H1 (cell line): ENCODE measurements around the gene GAS7. TPM values are rescaled to one million over a fixed set of nuclear protein-coding genes. Genes with fewer than 3 reads are reported as not detected.
A peak's percentile ranks its signal among the peaks of the same experiment; 100 is the strongest.

Experiments used
- CTCF ChIA-PET: fragments of 300-600 bp; sonication (Branson Sonifier 250); formaldehyde crosslinking; loops from one replicate; lab custom pipeline; 2021; ENCODE audit not compliant: partially characterized antibody; lab: Charles Lee
- POLR2A ChIA-PET: fragments of 300-600 bp; sonication (Branson Sonifier 250); formaldehyde crosslinking; loops from one replicate; lab custom pipeline; 2021; ENCODE audit warnings: inconsistent platforms; ENCODE audit not compliant: partially characterized antibody; lab: Charles Lee
- DNase-seq, 2 experiments: peaks; one replicate each; pipeline versions ENCODE4 v3.0.0 to v3.0.0-alpha.2; 2010 to 2022; ENCODE audit warnings: low spot score in 2 of 2, low read depth in 1 of 2, mixed read lengths in 1 of 2
- FAIRE-seq: peaks from 2 replicates; lab custom pipeline; 2011; peaks lifted over from hg19 to GRCh38; lab: Jason Lieb, UNC
- H2AFZ ChIP-seq: 2 replicates; pipeline ENCODE4 v1.8.1; 2012; ENCODE audit warnings: low read length, inconsistent platforms
- H2AK5ac ChIP-seq: 2 replicates; pipeline ENCODE4 v1.6.1; 2013; ENCODE audit warnings: low read depth, low read length
- H2BK120ac ChIP-seq: replicated peaks from 2 replicates; pipeline ENCODE3; 2013; ENCODE audit warnings: low read depth, low read length, inconsistent platforms
- H2BK12ac ChIP-seq: 2 replicates; pipeline ENCODE4 v1.6.1; 2013; ENCODE audit warnings: low read depth, low read length
- H2BK15ac ChIP-seq: 2 replicates; pipeline ENCODE4 v1.6.1; 2013; ENCODE audit warnings: low read length
- H2BK20ac ChIP-seq: 2 replicates; pipeline ENCODE4 v1.6.1; 2013; ENCODE audit warnings: low read length
- H2BK5ac ChIP-seq: 2 replicates; pipeline ENCODE4 v1.6.1; 2013; ENCODE audit warnings: low read depth, low read length
- H3K14ac ChIP-seq: 2 replicates; pipeline ENCODE4 v1.6.1; 2013; ENCODE audit warnings: inconsistent platforms; ENCODE audit not compliant: insufficient read length
- H3K18ac ChIP-seq: 2 replicates; pipeline ENCODE4 v1.6.1; 2013; ENCODE audit warnings: low read length; ENCODE audit errors: extremely low read depth
- H3K23ac ChIP-seq: 2 replicates; pipeline ENCODE4 v1.6.1; 2013; ENCODE audit warnings: inconsistent platforms; ENCODE audit not compliant: insufficient read length
- H3K23me2 ChIP-seq: 2 replicates; pipeline ENCODE4 v1.6.1; 2013; ENCODE audit warnings: low read depth, low read length
- H3K27ac ChIP-seq: 2 replicates; pipeline ENCODE4 v1.6.1; 2011; ENCODE audit warnings: low read depth, low read length, inconsistent platforms
- H3K27me3 ChIP-seq, 4 experiments: replicated peaks in 1 of 4; 1 replicate in 1 of 4; 2 replicates in 3 of 4; pipeline versions ENCODE4 v1.6.1 to v1.8.1; 2011 to 2013; ENCODE audit warnings: low read length in 3 of 4, mild to moderate bottlenecking in 3 of 4, inconsistent platforms in 2 of 4, mixed read lengths in 2 of 4, moderate library complexity in 1 of 4; ENCODE audit not compliant: control insufficient read depth in 3 of 4, insufficient read depth in 3 of 4; ENCODE audit errors: extremely low read depth in 1 of 4
- H3K36me3 ChIP-seq, 4 experiments: 2 replicates each; pipeline versions ENCODE4 v1.6.1 to v1.8.1; 2011 to 2013; ENCODE audit warnings: mild to moderate bottlenecking in 4 of 4, low read length in 3 of 4, moderate library complexity in 2 of 4, control low read depth in 1 of 4, inconsistent platforms in 1 of 4; ENCODE audit not compliant: insufficient read depth in 4 of 4, control insufficient read depth in 2 of 4
- H3K4ac ChIP-seq: replicated peaks from 2 replicates; pipeline ENCODE3; 2013; ENCODE audit warnings: low read length, low read depth, mixed read lengths, inconsistent platforms; ENCODE audit not compliant: insufficient read length
- H3K4me1 ChIP-seq, 4 experiments: replicated peaks in 1 of 4; 1 replicate in 1 of 4; 2 replicates in 3 of 4; pipeline versions ENCODE4 v1.6.1 to v1.8.1; 2011 to 2013; ENCODE audit warnings: low read length in 3 of 4, inconsistent platforms in 2 of 4, mixed read lengths in 1 of 4; ENCODE audit not compliant: insufficient read depth in 4 of 4, control insufficient read depth in 3 of 4
- H3K4me2 ChIP-seq, 2 experiments: 2 replicates each; pipeline versions ENCODE4 v1.6.1 to v1.8.1; 2011 to 2013; ENCODE audit warnings: low read depth in 2 of 2, low read length in 2 of 2, control low read depth in 1 of 2, inconsistent platforms in 1 of 2, mild to moderate bottlenecking in 1 of 2; ENCODE audit not compliant: insufficient read depth in 1 of 2
- H3K4me3 ChIP-seq, 4 experiments: fragments of 200-600, 300-600 bp in 1 of 4; sonication (generic), shearing (Covaris generic), sonication (Bioruptor Twin) in 1 of 4; 2 replicates each; pipeline versions ENCODE4 v1.5.1 to v1.8.1; 2011 to 2016; ENCODE audit warnings: low read length in 4 of 4, low read depth in 3 of 4, control low read depth in 2 of 4, inconsistent platforms in 2 of 4, mild to moderate bottlenecking in 2 of 4, mixed read lengths in 1 of 4, moderate library complexity in 1 of 4; ENCODE audit not compliant: insufficient read depth in 2 of 4; ENCODE audit errors: extremely low read depth in 1 of 4
- H3K56ac ChIP-seq: replicated peaks from 2 replicates; pipeline ENCODE3; 2013; ENCODE audit warnings: low read depth, mild to moderate bottlenecking, mixed read lengths, low read length, inconsistent platforms; ENCODE audit not compliant: insufficient read length
- H3K79me1 ChIP-seq: 2 replicates; pipeline ENCODE4 v1.6.1; 2013; ENCODE audit warnings: low read depth, low read length, control low read depth
- H3K79me2 ChIP-seq, 2 experiments: 2 replicates each; pipeline versions ENCODE4 v1.6.1 to v1.8.1; 2012 to 2013; ENCODE audit warnings: low read length in 2 of 2, mild to moderate bottlenecking in 2 of 2, inconsistent platforms in 1 of 2; ENCODE audit not compliant: insufficient read depth in 2 of 2, control insufficient read depth in 1 of 2
- H3K9ac ChIP-seq, 4 experiments: replicated peaks in 1 of 4; 1 replicate in 1 of 4; 2 replicates in 3 of 4; pipeline versions ENCODE4 v1.6.1 to v1.8.1; 2011 to 2013; ENCODE audit warnings: low read depth in 3 of 4, low read length in 3 of 4, control low read depth in 2 of 4, mild to moderate bottlenecking in 2 of 4, moderate library complexity in 2 of 4, inconsistent platforms in 1 of 4; ENCODE audit errors: extremely low read depth in 1 of 4
- H3K9me3 ChIP-seq, 2 experiments: 2 replicates each; pipeline versions ENCODE4 v1.6.1 to v1.8.1; 2012 to 2013; ENCODE audit warnings: mild to moderate bottlenecking in 2 of 2, moderate library complexity in 2 of 2, control low read depth in 1 of 2, inconsistent platforms in 1 of 2, low read depth in 1 of 2, low read length in 1 of 2, mixed read lengths in 1 of 2; ENCODE audit not compliant: insufficient read depth in 2 of 2
- H4K20me1 ChIP-seq, 2 experiments: replicated peaks in 1 of 2; 2 replicates each; pipeline versions ENCODE3 to v1.8.1; 2011 to 2013; ENCODE audit warnings: inconsistent platforms in 2 of 2, low read length in 2 of 2, mild to moderate bottlenecking in 1 of 2; ENCODE audit not compliant: insufficient read depth in 2 of 2, control insufficient read depth in 1 of 2
- H4K5ac ChIP-seq: 2 replicates; pipeline ENCODE4 v1.6.1; 2013; ENCODE audit warnings: low read length, low read depth, mixed read lengths, inconsistent platforms; ENCODE audit not compliant: insufficient read length
- H4K8ac ChIP-seq: 2 replicates; pipeline ENCODE4 v1.8.0; 2013; ENCODE audit warnings: mild to moderate bottlenecking, moderate library complexity, low read length, inconsistent platforms; ENCODE audit not compliant: insufficient read depth; ENCODE audit errors: extremely low read depth
- H4K91ac ChIP-seq: replicated peaks from 2 replicates; pipeline ENCODE3; 2013; ENCODE audit warnings: low read length, mixed read lengths, inconsistent platforms; ENCODE audit not compliant: insufficient read length
- ATF3 ChIP-seq: IDR thresholded peaks from 2 replicates; pipeline ENCODE4 v1.6.1; 2011; ENCODE audit warnings: low read depth, mild to moderate bottlenecking, low read length; ENCODE audit not compliant: insufficient read depth
- BACH1 ChIP-seq: IDR thresholded peaks from 2 replicates; pipeline ENCODE4 v1.6.1; 2012; ENCODE audit warnings: low read length, improper control_type of control experiment
- CHD2 ChIP-seq: IDR thresholded peaks from 2 replicates; pipeline ENCODE4 v1.6.1; 2012; ENCODE audit warnings: low read length, improper control_type of control experiment
- E2F6 ChIP-seq: IDR thresholded peaks from 2 replicates; pipeline ENCODE4 v1.6.1; 2012; ENCODE audit warnings: inconsistent platforms
- GABPA ChIP-seq: IDR thresholded peaks from 2 replicates; pipeline ENCODE4 v1.6.1; 2011; ENCODE audit warnings: mild to moderate bottlenecking, low read length, moderate library complexity, borderline replicate concordance; ENCODE audit not compliant: insufficient read depth
- GTF2F1 ChIP-seq: IDR thresholded peaks from 2 replicates; pipeline ENCODE4 v1.6.1; 2012; ENCODE audit warnings: low read depth, low read length, improper control_type of control experiment, borderline replicate concordance
- NANOG ChIP-seq: IDR thresholded peaks from 2 replicates; pipeline ENCODE4 v1.6.1; 2011; ENCODE audit warnings: low read length, low read depth, mild to moderate bottlenecking, inconsistent platforms; ENCODE audit not compliant: insufficient read depth, poor library complexity, severe bottlenecking
- RNF2 ChIP-seq: fragments of 200-900, 300-1000 bp; sonication (generic); IDR thresholded peaks from 2 replicates; pipeline ENCODE4 v1.7.1; 2016; ENCODE audit warnings: borderline replicate concordance, low read depth, mild to moderate bottlenecking, antibody characterized with exemption, low read length; ENCODE audit not compliant: poor library complexity, severe bottlenecking; ENCODE audit errors: missing control alignments
- RXRA ChIP-seq: IDR thresholded peaks from 2 replicates; pipeline ENCODE4 v1.6.1; 2011; ENCODE audit warnings: low read depth, mild to moderate bottlenecking, low read length, moderate library complexity; ENCODE audit not compliant: insufficient read depth
- SP1 ChIP-seq: IDR thresholded peaks from 2 replicates; pipeline ENCODE4 v1.6.1; 2011; ENCODE audit warnings: low read depth, low read length
- TAF1 ChIP-seq: IDR thresholded peaks from 2 replicates; pipeline ENCODE4 v1.6.1; 2011; ENCODE audit warnings: mild to moderate bottlenecking, low read depth, low read length
- TBP ChIP-seq: IDR thresholded peaks from 2 replicates; pipeline ENCODE4 v1.6.1; 2011; ENCODE audit warnings: low read depth, low read length, improper control_type of control experiment
- TCF12 ChIP-seq: IDR thresholded peaks from 2 replicates; pipeline ENCODE4 v1.6.1; 2011; ENCODE audit warnings: low read depth, mild to moderate bottlenecking, low read length
- WGBS, 2 experiments: shearing (Covaris generic) in 1 of 2; methylation state at CpG; one replicate each; pipeline versions ENCODE4 v1.1.6 to v1.1.7; 2013 to 2015; ENCODE audit warnings: low lambda C conversion rate in 2 of 2, mixed read lengths in 2 of 2, inconsistent platforms in 1 of 2, low coverage in 1 of 2, missing lambda C conversion rate in 1 of 2; ENCODE audit not compliant: insufficient replicate concordance in 2 of 2, insufficient coverage in 1 of 2, insufficient read length in 1 of 2; ENCODE audit errors: extremely low coverage in 1 of 2, missing lambda C conversion rate in 1 of 2; 5-methylcytosine and 5-hydroxymethylcytosine counted together
- polyA plus RNA-seq, 7 experiments: library from polyadenylated mRNA; depleted of rRNA in 3 of 7; stranded (reverse) in 5 of 7; unstranded in 2 of 7; fragments of >200 nt in 5 of 7; fragments of 200-250 nt in 2 of 7; gene quantifications; 1 replicate in 5 of 7; 2 replicates in 1 of 7; 4 replicates in 1 of 7; pipeline versions ENCODE4 v1.2.1 to v1.2.3, GENCODE V29; 2011 to 2013; ENCODE audit warnings: missing spikeins in 2 of 7, mixed read lengths in 2 of 7
- total RNA-seq: library from RNA; stranded (reverse); fragmentation: NEBNext Ultra II Directional; extraction: Animal tissue kit (Norgen Biotek cat#: 25700); gene quantifications from 2 replicates; pipeline ENCODE4 v1.2.1, GENCODE V29; 2021

GAS7 gene
- total and polyA plus RNA-seq, 2 of the 8 experiments (the other 6 are each of a cell fraction or from before 2014, with no cell fraction given), result 5.0 to 14.5 TPM

DNA sequence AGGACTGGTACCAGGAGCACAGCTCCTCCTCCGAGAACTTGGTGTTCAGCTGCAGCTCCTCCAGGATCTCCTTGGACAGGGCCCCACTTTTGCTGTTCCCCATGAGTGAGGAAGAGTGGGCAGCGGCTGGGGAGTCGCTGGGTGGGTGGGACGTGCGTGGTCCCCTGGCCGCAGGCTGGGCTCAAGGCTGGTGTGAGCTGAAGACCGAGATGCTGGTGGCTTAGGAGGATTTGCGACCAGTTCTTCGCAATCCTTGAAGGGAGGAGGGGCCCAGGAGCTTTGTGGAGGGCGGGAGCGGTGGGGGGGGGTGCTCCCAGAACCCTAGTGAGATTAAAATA lies 293.4 kb downstream of the GAS7 start, which contains the start of gene RCVRN:
RCVRN (minus strand) TSS at position 194 of the 338 bp plus-strand sequence; CDS start at position 103, 91 bp downstream.
- Histone ChIP-seq H3K27ac (no peak within 1 kb of the TSS), H4K8ac (no peak within 1 kb of the TSS), H3K79me1 (no peaks in the 10 kb centered on the region), H3K79me2 (no peaks in the 10 kb centered on the region), H3K56ac (no peak within 1 kb of the TSS), H3K9me3 (no peaks in the 10 kb centered on the region), H2AK5ac (no peak within 1 kb of the TSS), H4K91ac (no peak within 1 kb of the TSS), H4K5ac (no peak within 1 kb of the TSS), H3K23me2 (no peaks in the 10 kb centered on the region), H3K36me3 (no peaks in the 10 kb centered on the region), H3K4me1 (peaks cover 0 to 4% (median 2%) of the 10 kb centered on the region in 4 experiments; a peak in 3 of 7 replicates), H3K14ac (no peak within 1 kb of the TSS), H2AFZ (no peak within 1 kb of the TSS), H4K20me1 (no peaks in the 10 kb centered on the region), H3K4me3 (no peak within 1 kb of the TSS), H3K18ac (no peak within 1 kb of the TSS), H2BK15ac (no peak within 1 kb of the TSS), H3K9ac (no peak within 1 kb of the TSS; a peak in 1 of 7 replicates), H2BK20ac (no peak within 1 kb of the TSS), H3K4me2 (no peak within 1 kb of the TSS), H2BK120ac (no peak within 1 kb of the TSS), H3K27me3 (no peaks in the 10 kb centered on the region; a peak in 1 of 7 replicates), H3K4ac (peak within 1 kb of the TSS; percentile 48), H3K23ac (no peak within 1 kb of the TSS), H2BK12ac (no peak within 1 kb of the TSS), H2BK5ac (no peak within 1 kb of the TSS)
- CTCF ChIA-PET, result interaction anchor here (0.8 to 10.8 kb wide), 16 partner anchors 13 to 381 kb away, joined by 3 to 101 read pairs (median 4); no protein-coding TSS in a partner anchor
- WGBS, 2 experiments, result 70% methylated on average over 6 of the region's 11 CpGs; no CpG with 5 or more reads in 1 of the 2 experiments
- FAIRE-seq (no peak), DNase-seq (no peak)
- POLR2A ChIA-PET, result interaction anchor here (0.6 kb wide), 1 partner anchor 817 kb away, joined by 3 read pairs; no protein-coding TSS in a partner anchor
- TF ChIP-seq RXRA (no peak), E2F6 (no peak), CHD2 (no peak), ATF3 (no peak), TBP (no peak), NANOG (no peak), BACH1 (no peak), RNF2 (no peak), GTF2F1 (no peak), TAF1 (no peak), GABPA (no peak), TCF12 (no peak), SP1 (no peak)
